Ishikawa (cell line): ENCODE data around the gene AMH.

ENCODE experiments used
- CEBPB ChIP-seq: IDR thresholded peaks from 2 replicates; pipeline ENCODE4 v1.6.1; 2012
- CREB1 ChIP-seq: IDR thresholded peaks from 2 replicates; pipeline ENCODE4 v1.6.1; 2012; ENCODE audit warnings: low read depth
- EGR1 ChIP-seq: IDR thresholded peaks from 2 replicates; pipeline ENCODE4 v1.6.1; 2012
- EP300 ChIP-seq: IDR thresholded peaks from 2 replicates; pipeline ENCODE4 v1.6.1; 2012; ENCODE audit warnings: borderline replicate concordance
- FOXM1 ChIP-seq: IDR thresholded peaks from 2 replicates; pipeline ENCODE4 v1.6.1; 2012; ENCODE audit warnings: low read depth, borderline replicate concordance
- MAX ChIP-seq: IDR thresholded peaks from 2 replicates; pipeline ENCODE4 v1.6.1; 2012
- RAD21 ChIP-seq: IDR thresholded peaks from 2 replicates; pipeline ENCODE4 v1.6.1; 2012; ENCODE audit warnings: low read depth
- REST ChIP-seq: IDR thresholded peaks from 2 replicates; pipeline ENCODE4 v1.6.1; 2012; ENCODE audit warnings: low read depth, mild to moderate bottlenecking
- TAF1 ChIP-seq: IDR thresholded peaks from 2 replicates; pipeline ENCODE4 v1.6.1; 2012; ENCODE audit warnings: low read depth, mild to moderate bottlenecking
- TCF12 ChIP-seq: IDR thresholded peaks from 2 replicates; pipeline ENCODE4 v1.6.1; 2012; ENCODE audit warnings: low read depth
- YY1 ChIP-seq: IDR thresholded peaks from 2 replicates; pipeline ENCODE4 v1.6.1; 2012; ENCODE audit warnings: low read depth
- ZBTB7A ChIP-seq: IDR thresholded peaks from 2 replicates; pipeline ENCODE4 v1.6.1; 2012; ENCODE audit warnings: low read depth

- TF ChIP-seq CEBPB (no peak), TAF1 (no peak), YY1 (no peak), MAX (no peak), EGR1 (no peak), EP300 (no peak), CREB1 (no peak), RAD21 (no peak), TCF12 (no peak), FOXM1 (no peak), REST (no peak), ZBTB7A (no peak)
These were observed 18.2 kb upstream of the AMH start for GRCh38 chr19:2230807-2231533.
